Pancreas (tissue), 10 donors: ENCODE measurements around the gene MESP2. TPM values are rescaled to one million over a fixed set of nuclear protein-coding genes. Genes with fewer than 3 reads are reported as not detected.

Experiments used
- ATAC-seq, 4 donors: fragments of 200-7000 bp; cut with Tn5 transposase; one replicate each; pipeline versions ENCODE4 v1.8.0 to v1.9.1; 2020; ENCODE audit warnings: mild to moderate bottlenecking in 4 of 4, moderate library complexity in 4 of 4
- DNase-seq, 6 donors: peaks; one replicate each; pipeline ENCODE4 v3.0.0-alpha.2; 2020
- FAIRE-seq: peaks from 2 replicates; lab custom pipeline; 2012; peaks lifted over from hg19 to GRCh38; lab: Jason Lieb, UNC
- H3K27ac ChIP-seq, 4 donors: fragments of 200-600 bp; sonication (generic); 1 replicate in 3 of 4; 2 replicates in 1 of 4; pipeline versions ENCODE4 v1.5.0 to v1.8.0; 2020
- H3K27me3 ChIP-seq, 4 donors: fragments of 200-600 bp; one replicate each; pipeline ENCODE4 v1.8.0; 2021
- H3K36me3 ChIP-seq, 3 donors: fragments of 200-600 bp; sonication (generic) in 1 of 3; one replicate each; pipeline versions ENCODE4 v1.5.0 to v1.8.0; 2020 to 2021
- H3K4me1 ChIP-seq, 3 donors: fragments of 200-600 bp; one replicate each; pipeline ENCODE4 v1.8.0; 2021
- H3K4me3 ChIP-seq, 4 donors: fragments of 200-600 bp; sonication (generic) in 2 of 4; one replicate each; pipeline versions ENCODE4 v1.5.0 to v1.8.0; 2020 to 2021
- H3K9me3 ChIP-seq, 4 donors: fragments of 200-600 bp; one replicate each; pipeline ENCODE4 v1.8.0; 2021
- CTCF ChIP-seq, 4 donors: fragments of 200-600 bp; sonication (generic) in 3 of 4; IDR thresholded peaks; one replicate each; pipeline versions ENCODE4 v1.5.0 to v1.8.0; 2021; ENCODE audit warnings: antibody characterized with exemption in 4 of 4
- WGBS, 2 donors: extraction: QIAGEN DNeasy Blood & Tissue Kit; methylation state at CpG; one replicate each; pipeline ENCODE4 v1.1.7; 2013; 5-methylcytosine and 5-hydroxymethylcytosine counted together
- intact Hi-C, 3 donors: fragments of 100-400 bp; cut with DNase I; formaldehyde crosslinking; loops; one replicate each; pipeline versions ENCODE4 v1.11.1 to v1.14.2; 2022
- polyA plus RNA-seq, 2 donors: library from polyadenylated mRNA; stranded (reverse); fragments of 200-250 nt; gene quantifications; one replicate each; pipeline ENCODE4 v1.2.3, GENCODE V29; 2013
- total RNA-seq, 6 donors: library from RNA; stranded (reverse); fragmentation: NEBNext Ultra II Directional in 4 of 6; extraction: Animal tissue kit (Norgen Biotek cat#: 25700) in 4 of 6; gene quantifications; one replicate each; pipeline versions ENCODE4 v1.2.1 to v1.2.4, GENCODE V29; 2021 to 2023
- donor health status: healthy with polysubstance abuse.
- donor health status: DM: no; HTN: no; CAD: no; lungs with moderate emphysema.
- donor health status: DM: no; HTN: no; CAD: no.
- donor health status: control.
- donor health status: control.
- donor health status: Bipolar disorder and iron deficiency.
- donor health status: DM: yes; HTN: yes; CAD: no.
- donor health status: DM: no; HTN: no; CAD: no.
- donor health status: DM: no; HTN: no; CAD: no.
- donor health status: DM: yes; HTN: yes; CAD: no.

The MESP2 gene
- total and polyA plus RNA-seq, 8 donors, result 0.12 to 0.46 (median 0.22) TPM; not detected in 3

GRCh38 chr15:89815769-89816168 lies 39.6 kb downstream of the MESP2 start:
- intact Hi-C loops, result no loop called here
- FAIRE-seq (no peak), DNase-seq (no peak), ATAC-seq (no peak)
- no peak for TF ChIP-seq CTCF (IDR thresholded peaks at IDR 0.05)
- Histone ChIP-seq H3K9me3 (no peaks in the 10 kb centered on the region), H3K36me3 (no peaks in the 10 kb centered on the region), H3K27ac (no peak overlapping the region), H3K4me3 (no peak overlapping the region), H3K27me3 (no peaks in the 10 kb centered on the region), H3K4me1 (peaks cover 0 to 8% (median 0%) of the 10 kb centered on the region in 3 donors)
- WGBS, 2 donors, result 84 to 95% methylated on average over 3 of the region's 3 CpGs

GRCh38 chr15:89817701-89818280 lies 41.7 kb downstream of the MESP2 start:
- H3K9me3 ChIP-seq, result no peaks in the 10 kb centered on the region
- intact Hi-C loops, result no loop called here

GRCh38 chr15:89818287-89818686 lies 42.2 kb downstream of the MESP2 start:
- H3K9me3 ChIP-seq, result no peaks in the 10 kb centered on the region
- 34 to 43% methylated on average over 10 of the region's 10 CpGs for WGBS, 2 donors
- H3K36me3 ChIP-seq, result no peaks in the 10 kb centered on the region
- no peak overlapping the region for H3K27ac ChIP-seq
- ATAC-seq (no peak), FAIRE-seq (no peak), DNase-seq (no peak)
- no peaks in the 10 kb centered on the region for H3K27me3 ChIP-seq
- intact Hi-C loops, result no loop called here
- H3K4me3 ChIP-seq, result no peak overlapping the region
- H3K4me1 ChIP-seq, result no peaks in the 10 kb centered on the region
- TF ChIP-seq CTCF (IDR thresholded peaks at IDR 0.05), result no peak

More at GRCh38 chr15:89817701-89818280, 41.7 kb downstream of the MESP2 start:
- H3K27me3 ChIP-seq, result no peaks in the 10 kb centered on the region
- TF ChIP-seq CTCF (IDR thresholded peaks at IDR 0.05), result no peak
- H3K36me3 ChIP-seq, result no peaks in the 10 kb centered on the region
- H3K27ac ChIP-seq, result no peak overlapping the region
- DNase-seq (peak in 1 of 6 donors; percentile 5), FAIRE-seq (no peak), ATAC-seq (no peak)
- H3K4me3 ChIP-seq, result no peak overlapping the region
- no peaks in the 10 kb centered on the region for H3K4me1 ChIP-seq
- WGBS, 2 donors, result 39 to 48% methylated on average over 10 of the region's 10 CpGs

DNA sequence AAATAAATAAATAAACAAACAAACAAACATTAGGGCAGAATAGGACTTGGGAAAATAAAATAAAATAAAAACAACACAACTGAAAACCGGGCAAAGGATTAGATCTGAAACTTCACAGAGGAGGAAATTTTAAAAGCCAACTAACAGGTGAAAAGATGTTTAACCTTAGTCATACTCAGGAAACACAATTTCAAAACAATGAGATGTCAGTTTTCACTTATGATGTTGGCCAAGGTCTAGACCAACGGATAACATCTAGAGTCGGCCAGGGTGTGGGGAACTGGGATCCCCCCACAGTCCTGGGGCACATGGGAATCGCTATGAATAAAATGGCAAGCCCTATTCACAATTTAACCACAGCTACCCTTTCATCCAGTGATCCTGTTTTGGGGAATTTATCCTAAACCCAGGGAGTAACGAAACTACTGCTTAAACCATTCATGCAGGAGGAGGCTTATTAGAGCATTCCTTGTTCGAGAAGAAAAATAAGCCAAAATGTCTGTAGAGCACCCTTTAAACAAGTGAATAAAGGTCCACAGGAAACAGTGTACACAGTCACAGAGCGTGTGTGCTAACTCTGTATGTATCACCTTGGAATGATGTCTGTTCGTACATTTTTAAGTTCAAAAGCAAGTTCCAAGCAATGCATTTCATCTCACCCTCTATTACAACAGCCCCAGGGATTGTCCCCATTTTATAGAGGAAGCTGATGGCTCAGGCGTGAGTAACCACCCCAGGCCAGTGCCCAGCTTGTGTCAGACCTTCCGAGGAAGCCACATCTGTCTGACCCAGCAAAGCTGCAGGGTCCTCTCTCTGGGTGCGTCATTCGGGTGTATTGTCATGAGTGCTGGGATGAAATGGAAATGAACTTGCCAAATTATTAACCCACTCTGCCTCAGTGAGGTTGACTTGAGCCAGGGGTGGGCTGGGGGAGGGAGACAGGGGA lies 44.8 kb downstream of the MESP2 start:
- ATAC-seq (peak in 2 of 4 donors; percentile 53 to 55), FAIRE-seq (no peak)
- no peak overlapping the region for H3K27ac ChIP-seq

More for the DNA sequence above, 44.8 kb downstream of the MESP2 start:
- H3K27me3 ChIP-seq, result no peaks in the 10 kb centered on the region
- H3K4me1 ChIP-seq, result no peaks in the 10 kb centered on the region
- no peaks in the 10 kb centered on the region for H3K9me3 ChIP-seq
- intact Hi-C loops, result no loop called here
- 77 to 79% methylated on average over 12 of the region's 12 CpGs for WGBS, 2 donors
- H3K36me3 ChIP-seq, result no peaks in the 10 kb centered on the region
- DNase-seq, result peak in 1 of 6 donors; percentile 22
- no peak for TF ChIP-seq CTCF (IDR thresholded peaks at IDR 0.05)
- H3K4me3 ChIP-seq, result no peak overlapping the region
